ENCODE data around the gene EPS15. TPM values are rescaled to one million over a fixed set of nuclear protein-coding genes. Genes with fewer than 3 reads are reported as not detected.

EPS15 gene
- total and polyA plus RNA-seq, 8 donors: 45.6 to 79.0 (median 54.9) TPM

GRCh38 chr1:51385776-51386175, 133.3 kb downstream of the EPS15 start:
- ATAC-seq (no peak), DNase-seq (no peak)
- peaks cover 0 to 46% of the 10 kb centered on the region in 2 donors for H3K36me3 ChIP-seq
- TF ChIP-seq CTCF (IDR thresholded peaks at IDR 0.05): no peak
- H3K4me1 ChIP-seq: no peaks in the 10 kb centered on the region
- H3K9me3 ChIP-seq: peaks cover 0 to 10% of the 10 kb centered on the region in 2 donors
- H3K27ac ChIP-seq: no peak overlapping the region
- intact Hi-C loops (cut with DNase I): no loop called here
- no peak overlapping the region for H3K4me3 ChIP-seq
- no peaks in the 10 kb centered on the region for H3K27me3 ChIP-seq

DNA sequence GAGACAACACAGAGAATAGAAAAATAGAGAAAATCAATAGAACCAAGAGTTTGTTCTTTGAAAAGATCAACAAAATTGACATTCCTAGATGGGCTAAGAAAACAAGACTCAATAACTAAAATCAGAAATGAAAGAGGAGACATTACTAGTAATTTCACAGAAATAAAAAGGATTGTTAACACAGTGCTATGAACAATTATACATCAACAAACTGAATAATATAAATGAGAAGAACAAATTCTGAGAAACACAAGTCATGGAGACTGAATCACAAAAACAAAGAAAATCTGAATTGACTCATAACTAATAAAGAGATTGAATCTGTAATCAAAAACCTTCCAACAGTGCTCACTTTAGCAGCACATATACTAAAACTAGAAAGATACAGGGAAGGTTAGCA, 137.1 kb downstream of the EPS15 start:
- Histone ChIP-seq H3K9me3 (peaks cover 0 to 10% of the 10 kb centered on the region in 2 donors), H3K36me3 (peaks cover 0 to 82% of the 10 kb centered on the region in 2 donors), H3K27me3 (no peaks in the 10 kb centered on the region), H3K4me1 (no peaks in the 10 kb centered on the region), H3K27ac (no peak overlapping the region), H3K4me3 (no peak overlapping the region)
- no peak for DNase-seq
- no peak for ATAC-seq
- no peak for TF ChIP-seq CTCF (IDR thresholded peaks at IDR 0.05)
- intact Hi-C loops (cut with DNase I): no loop called here

DNA sequence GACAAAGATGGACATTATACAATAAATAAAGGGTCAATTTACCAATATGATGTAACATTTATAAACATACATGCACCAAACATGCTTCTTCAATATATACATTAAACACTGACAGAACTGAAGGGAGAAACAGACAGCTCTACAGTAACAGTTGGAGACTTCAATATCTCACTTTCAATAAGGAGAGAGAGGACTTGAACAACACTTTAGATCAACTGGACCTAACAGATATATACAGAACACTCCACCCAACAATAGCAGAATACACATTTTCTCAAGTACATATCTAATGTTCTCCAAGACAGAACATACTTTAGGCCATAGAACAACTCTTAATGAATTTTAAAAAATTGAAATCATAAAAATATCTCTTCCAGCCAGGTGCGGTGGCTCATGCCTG, 138.1 kb downstream of the EPS15 start:
- no peaks in the 10 kb centered on the region for H3K4me1 ChIP-seq
- H3K36me3 ChIP-seq: peaks cover 0 to 86% of the 10 kb centered on the region in 2 donors
- H3K4me3 ChIP-seq: no peak overlapping the region
- no peak for DNase-seq
- no peak for ATAC-seq
- H3K9me3 ChIP-seq: peaks cover 0 to 10% of the 10 kb centered on the region in 2 donors
- no peaks in the 10 kb centered on the region for H3K27me3 ChIP-seq
- TF ChIP-seq CTCF (IDR thresholded peaks at IDR 0.05): no peak
- intact Hi-C loops (cut with DNase I): no loop called here
- H3K27ac ChIP-seq: no peak overlapping the region

- Histone ChIP-seq H3K27me3 (no peaks in the 10 kb centered on the region), H3K4me3 (no peak overlapping the region), H3K4me1 (no peaks in the 10 kb centered on the region), H3K36me3 (peaks cover 0 to 79% of the 10 kb centered on the region in 2 donors), H3K27ac (no peak overlapping the region), H3K9me3 (peaks cover 0 to 2% of the 10 kb centered on the region in 2 donors)
- no peak for TF ChIP-seq CTCF (IDR thresholded peaks at IDR 0.05)
- no peak for DNase-seq
- ATAC-seq: no peak
- intact Hi-C loops (cut with DNase I): no loop called here
These were observed 140.2 kb downstream of the EPS15 start for GRCh38 chr1:51378871-51379270.

- no peak for ATAC-seq
These were observed 145.2 kb downstream of the EPS15 start for GRCh38 chr1:51373898-51374297.

More at GRCh38 chr1:51373898-51374297, 145.2 kb downstream of the EPS15 start:
- Histone ChIP-seq H3K4me3 (no peak overlapping the region), H3K27ac (no peak overlapping the region), H3K27me3 (no peaks in the 10 kb centered on the region), H3K4me1 (no peaks in the 10 kb centered on the region), H3K9me3 (no peaks in the 10 kb centered on the region), H3K36me3 (peaks cover 0 to 80% of the 10 kb centered on the region in 2 donors)
- DNase-seq: no peak
- intact Hi-C loops (cut with DNase I): no loop called here
- TF ChIP-seq CTCF (IDR thresholded peaks at IDR 0.05): no peak

Measured in left lung (tissue), 10 donors.